Measurements from ENCODE around the gene UQCRH.

UQCRH gene

DNA sequence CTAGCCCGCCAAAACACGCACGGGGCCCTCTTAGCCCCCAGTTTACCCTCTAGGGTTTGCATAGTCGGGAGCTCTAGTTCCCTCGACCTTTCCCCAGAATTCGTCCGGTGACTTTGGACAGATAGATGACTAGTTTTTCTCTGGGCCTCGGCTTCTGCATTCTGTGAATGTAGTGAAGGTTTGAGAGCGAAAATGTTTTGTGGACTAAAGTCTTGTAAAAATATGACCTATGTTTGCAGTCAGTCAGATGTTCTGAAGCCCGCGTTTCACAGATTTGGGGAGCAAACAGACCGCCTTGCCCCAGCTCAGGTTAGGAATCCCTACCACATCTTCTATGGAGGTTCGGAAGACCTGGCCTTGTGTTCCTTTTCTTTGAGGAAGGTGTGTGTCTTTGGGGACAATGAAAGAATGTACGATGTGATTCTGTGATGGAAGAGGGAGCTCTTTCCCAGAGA lies 401 bp downstream of the UQCRH start:
- H2AK5ac ChIP-seq (ENCODE audit: low read length): peak overlapping the region; percentile 50
- H3K9me3 ChIP-seq (ENCODE audit: insufficient read depth, low read depth, low read length): no peaks in the 10 kb centered on the region
- H3K18ac ChIP-seq (ENCODE audit: low read length): peak overlapping the region; percentile 49
- peak overlapping the region; percentile 70 for H3K9ac ChIP-seq (ENCODE audit: low read length)
- peak overlapping the region; percentile 20 for H4K91ac ChIP-seq (ENCODE audit: low read depth, low read length)
- peak overlapping the region; percentile 68 for H3K4ac ChIP-seq (ENCODE audit: low read depth, low read length)
- no peak overlapping the region for H2BK120ac ChIP-seq (ENCODE audit: insufficient read depth, low read length, poor library complexity)
- H3K79me2 ChIP-seq (ENCODE audit: control insufficient read depth, insufficient read depth, low read length, poor library complexity): peaks cover 49% of the 10 kb centered on the region
- peak overlapping the region; percentile 84 for H3K4me3 ChIP-seq (ENCODE audit: low read depth, low read length)
- H2AFZ ChIP-seq (ENCODE audit: insufficient read depth, low read length, poor library complexity): peak overlapping the region; percentile 50
- H3K23ac ChIP-seq (ENCODE audit: low read length): no peak overlapping the region
- no peak for DNase-seq
- H3K14ac ChIP-seq (ENCODE audit: low read length): peak overlapping the region; percentile 85
- peaks cover 0 to 4% of the 10 kb centered on the region in 2 experiments for H3K36me3 ChIP-seq (ENCODE audit: control insufficient read depth in 1 of 2, insufficient read depth in 2 of 2, low read length in 2 of 2)
- H2BK12ac ChIP-seq (ENCODE audit: low read length): no peak overlapping the region
- H3K4me1 ChIP-seq (ENCODE audit: control insufficient read depth in 1 of 2, insufficient read depth in 2 of 2, low read length in 2 of 2): peaks cover 8 to 19% of the 10 kb centered on the region in 2 experiments
- peak overlapping the region; percentile 66 for H3K4me2 ChIP-seq (ENCODE audit: low read length)
- H3K79me1 ChIP-seq (ENCODE audit: low read length): peaks cover 22% of the 10 kb centered on the region
- peak overlapping the region; percentile 50 for H3K27ac ChIP-seq (ENCODE audit: low read depth, low read length)
- no peaks in the 10 kb centered on the region for H3K27me3 ChIP-seq (ENCODE audit: insufficient read depth, low read length)
- WGBS (ENCODE audit: extremely low coverage, insufficient coverage, insufficient read length): no CpG with 5 or more reads among the region's 14 CpGs
- H4K8ac ChIP-seq (ENCODE audit: low read depth, low read length): peak overlapping the region; percentile 76
- no peak overlapping the region for H2BK5ac ChIP-seq (ENCODE audit: low read depth, low read length, poor library complexity)
- H4K12ac ChIP-seq (ENCODE audit: low read depth, low read length): peak overlapping the region; percentile 51

- Histone ChIP-seq H3K36me3 (ENCODE audit: control insufficient read depth in 1 of 2, insufficient read depth in 2 of 2, low read length in 2 of 2) (peaks cover 16 to 17% of the 10 kb centered on the region in 2 experiments), H3K4me1 (ENCODE audit: control insufficient read depth in 1 of 2, insufficient read depth in 2 of 2, low read length in 2 of 2) (peaks cover 5 to 11% of the 10 kb centered on the region in 2 experiments), H4K12ac (ENCODE audit: low read depth, low read length) (no peak overlapping the region), H2BK5ac (ENCODE audit: low read depth, low read length, poor library complexity) (no peak overlapping the region), H2BK120ac (ENCODE audit: insufficient read depth, low read length, poor library complexity) (no peak overlapping the region), H4K91ac (ENCODE audit: low read depth, low read length) (no peak overlapping the region), H2AFZ (ENCODE audit: insufficient read depth, low read length, poor library complexity) (no peak overlapping the region), H3K9ac (ENCODE audit: low read length) (no peak overlapping the region), H3K4ac (ENCODE audit: low read depth, low read length) (peak overlapping the region; percentile 38), H3K9me3 (ENCODE audit: insufficient read depth, low read depth, low read length) (no peaks in the 10 kb centered on the region), H3K4me2 (ENCODE audit: low read length) (no peak overlapping the region), H3K27ac (ENCODE audit: low read depth, low read length) (no peak overlapping the region), H2BK12ac (ENCODE audit: low read length) (no peak overlapping the region), H3K27me3 (ENCODE audit: insufficient read depth, low read length) (no peaks in the 10 kb centered on the region), H4K8ac (ENCODE audit: low read depth, low read length) (no peak overlapping the region), H3K14ac (ENCODE audit: low read length) (no peak overlapping the region), H3K79me1 (ENCODE audit: low read length) (peaks cover 22% of the 10 kb centered on the region), H2AK5ac (ENCODE audit: low read length) (no peak overlapping the region), H3K23ac (ENCODE audit: low read length) (no peak overlapping the region), H3K79me2 (ENCODE audit: control insufficient read depth, insufficient read depth, low read length, poor library complexity) (peaks cover 38% of the 10 kb centered on the region), H3K4me3 (ENCODE audit: low read depth, low read length) (no peak overlapping the region), H3K18ac (ENCODE audit: low read length) (no peak overlapping the region)
- WGBS (ENCODE audit: extremely low coverage, insufficient coverage, insufficient read length): no CpG with 5 or more reads among the region's 8 CpGs
- no peak for DNase-seq
These were observed 2.6 kb downstream of the UQCRH start for GRCh38 chr1:46306159-46306530.

GRCh38 chr1:46309401-46310159 lies 6.1 kb downstream of the UQCRH start:
- no peak overlapping the region for H4K12ac ChIP-seq (ENCODE audit: low read depth, low read length)
- H3K79me2 ChIP-seq (ENCODE audit: control insufficient read depth, insufficient read depth, low read length, poor library complexity): peaks cover 10% of the 10 kb centered on the region
- H2AK5ac ChIP-seq (ENCODE audit: low read length): no peak overlapping the region
- no peak overlapping the region for H2BK120ac ChIP-seq (ENCODE audit: insufficient read depth, low read length, poor library complexity)
- no peak overlapping the region for H4K8ac ChIP-seq (ENCODE audit: low read depth, low read length)
- H3K27ac ChIP-seq (ENCODE audit: low read depth, low read length): no peak overlapping the region
- H3K18ac ChIP-seq (ENCODE audit: low read length): no peak overlapping the region
- WGBS (ENCODE audit: extremely low coverage, insufficient coverage, insufficient read length): no CpG with 5 or more reads among the region's 16 CpGs
- H2BK5ac ChIP-seq (ENCODE audit: low read depth, low read length, poor library complexity): no peak overlapping the region
- H3K23ac ChIP-seq (ENCODE audit: low read length): no peak overlapping the region
- H2BK12ac ChIP-seq (ENCODE audit: low read length): no peak overlapping the region
- no peak overlapping the region for H3K14ac ChIP-seq (ENCODE audit: low read length)
- no peaks in the 10 kb centered on the region for H3K27me3 ChIP-seq (ENCODE audit: insufficient read depth, low read length)
- H2AFZ ChIP-seq (ENCODE audit: insufficient read depth, low read length, poor library complexity): no peak overlapping the region
- H3K4me1 ChIP-seq (ENCODE audit: control insufficient read depth in 1 of 2, insufficient read depth in 2 of 2, low read length in 2 of 2): peaks cover 0 to 6% of the 10 kb centered on the region in 2 experiments
- H3K9me3 ChIP-seq (ENCODE audit: insufficient read depth, low read depth, low read length): no peaks in the 10 kb centered on the region
- no peak for DNase-seq
- H3K4me2 ChIP-seq (ENCODE audit: low read length): no peak overlapping the region
- H3K4ac ChIP-seq (ENCODE audit: low read depth, low read length): no peak overlapping the region
- no peak overlapping the region for H3K9ac ChIP-seq (ENCODE audit: low read length)
- no peak overlapping the region for H3K4me3 ChIP-seq (ENCODE audit: low read depth, low read length)
- H3K36me3 ChIP-seq (ENCODE audit: control insufficient read depth in 1 of 2, insufficient read depth in 2 of 2, low read length in 2 of 2): peaks cover 40 to 45% of the 10 kb centered on the region in 2 experiments
- H3K79me1 ChIP-seq (ENCODE audit: low read length): no peaks in the 10 kb centered on the region
- no peak overlapping the region for H4K91ac ChIP-seq (ENCODE audit: low read depth, low read length)

- H3K18ac ChIP-seq (ENCODE audit: low read length): no peak overlapping the region
- H4K12ac ChIP-seq (ENCODE audit: low read depth, low read length): no peak overlapping the region
- no peak overlapping the region for H2AFZ ChIP-seq (ENCODE audit: insufficient read depth, low read length, poor library complexity)
- no peak overlapping the region for H3K4me3 ChIP-seq (ENCODE audit: low read depth, low read length)
- no peak overlapping the region for H2AK5ac ChIP-seq (ENCODE audit: low read length)
- no peak for DNase-seq
- no peak overlapping the region for H4K91ac ChIP-seq (ENCODE audit: low read depth, low read length)
- no peak overlapping the region for H2BK12ac ChIP-seq (ENCODE audit: low read length)
- H2BK5ac ChIP-seq (ENCODE audit: low read depth, low read length, poor library complexity): no peak overlapping the region
- H3K36me3 ChIP-seq (ENCODE audit: control insufficient read depth in 1 of 2, insufficient read depth in 2 of 2, low read length in 2 of 2): peaks cover 43 to 48% of the 10 kb centered on the region in 2 experiments
- H4K8ac ChIP-seq (ENCODE audit: low read depth, low read length): no peak overlapping the region
- no peak overlapping the region for H3K4me2 ChIP-seq (ENCODE audit: low read length)
- no peaks in the 10 kb centered on the region for H3K9me3 ChIP-seq (ENCODE audit: insufficient read depth, low read depth, low read length)
- no peaks in the 10 kb centered on the region for H3K27me3 ChIP-seq (ENCODE audit: insufficient read depth, low read length)
- no peak overlapping the region for H2BK120ac ChIP-seq (ENCODE audit: insufficient read depth, low read length, poor library complexity)
- peaks cover 5% of the 10 kb centered on the region for H3K79me2 ChIP-seq (ENCODE audit: control insufficient read depth, insufficient read depth, low read length, poor library complexity)
- H3K4ac ChIP-seq (ENCODE audit: low read depth, low read length): no peak overlapping the region
- H3K23ac ChIP-seq (ENCODE audit: low read length): no peak overlapping the region
- H3K4me1 ChIP-seq (ENCODE audit: control insufficient read depth in 1 of 2, insufficient read depth in 2 of 2, low read length in 2 of 2): peaks cover 0 to 2% of the 10 kb centered on the region in 2 experiments
- WGBS (ENCODE audit: extremely low coverage, insufficient coverage, insufficient read length): no CpG with 5 or more reads among the region's 4 CpGs
- H3K27ac ChIP-seq (ENCODE audit: low read depth, low read length): no peak overlapping the region
- H3K14ac ChIP-seq (ENCODE audit: low read length): no peak overlapping the region
- no peaks in the 10 kb centered on the region for H3K79me1 ChIP-seq (ENCODE audit: low read length)
- H3K9ac ChIP-seq (ENCODE audit: low read length): no peak overlapping the region
These were observed 6.8 kb downstream of the UQCRH start for GRCh38 chr1:46310321-46310720.
